Measurements from ENCODE around the gene ANO2. TPM values are rescaled to one million over a fixed set of nuclear protein-coding genes. Genes with fewer than 3 reads are reported as not detected.

Gene ANO2
- total RNA-seq, 1 donor from 2014 or later: 1.5 TPM

- Histone ChIP-seq H3K36me3 (ENCODE audit: control insufficient read depth, insufficient read depth, low read length) (no peaks in the 10 kb centered on the region), H3K4me3 (ENCODE audit: low read depth, low read length) (no peak overlapping the region), H3K27me3 (ENCODE audit: control insufficient read depth, insufficient read depth, low read length) (no peaks in the 10 kb centered on the region)
- no peak for TF ChIP-seq CTCF (IDR thresholded peaks at IDR 0.05; ENCODE audit: insufficient read depth, low read length, poor library complexity, severe bottlenecking)
- DNase-seq (ENCODE audit: low read depth): no peak
Measured at GRCh38 chr12:5736527-5736926, 208.5 kb downstream of the ANO2 start.

- H3K4me3 ChIP-seq (ENCODE audit: low read depth, low read length): no peak overlapping the region
- no peaks in the 10 kb centered on the region for H3K27me3 ChIP-seq (ENCODE audit: control insufficient read depth, insufficient read depth, low read length)
- no peak for TF ChIP-seq CTCF (IDR thresholded peaks at IDR 0.05; ENCODE audit: insufficient read depth, low read length, poor library complexity, severe bottlenecking)
- no peaks in the 10 kb centered on the region for H3K36me3 ChIP-seq (ENCODE audit: control insufficient read depth, insufficient read depth, low read length)
- DNase-seq (ENCODE audit: low read depth): no peak
Measured at GRCh38 chr12:5736016-5736415, 209.0 kb downstream of the ANO2 start.

GRCh38 chr12:5733916-5734315, 211.1 kb downstream of the ANO2 start:
- Histone ChIP-seq H3K36me3 (ENCODE audit: control insufficient read depth, insufficient read depth, low read length) (no peaks in the 10 kb centered on the region), H3K4me3 (ENCODE audit: low read depth, low read length) (no peak overlapping the region), H3K27me3 (ENCODE audit: control insufficient read depth, insufficient read depth, low read length) (no peaks in the 10 kb centered on the region)
- TF ChIP-seq CTCF (IDR thresholded peaks at IDR 0.05; ENCODE audit: insufficient read depth, low read length, poor library complexity, severe bottlenecking): no peak
- no peak for DNase-seq (ENCODE audit: low read depth)

- Histone ChIP-seq H3K27me3 (ENCODE audit: control insufficient read depth, insufficient read depth, low read length) (no peaks in the 10 kb centered on the region), H3K36me3 (ENCODE audit: control insufficient read depth, insufficient read depth, low read length) (no peaks in the 10 kb centered on the region), H3K4me3 (ENCODE audit: low read depth, low read length) (no peak overlapping the region)
- no peak for TF ChIP-seq CTCF (IDR thresholded peaks at IDR 0.05; ENCODE audit: insufficient read depth, low read length, poor library complexity, severe bottlenecking)
- DNase-seq (ENCODE audit: low read depth): no peak
Measured at GRCh38 chr12:5733136-5733755, 211.8 kb downstream of the ANO2 start.

- Histone ChIP-seq H3K36me3 (ENCODE audit: control insufficient read depth, insufficient read depth, low read length) (no peaks in the 10 kb centered on the region), H3K27me3 (ENCODE audit: control insufficient read depth, insufficient read depth, low read length) (no peaks in the 10 kb centered on the region), H3K4me3 (ENCODE audit: low read depth, low read length) (no peak overlapping the region)
- TF ChIP-seq CTCF (IDR thresholded peaks at IDR 0.05; ENCODE audit: insufficient read depth, low read length, poor library complexity, severe bottlenecking): no peak
- no peak for DNase-seq (ENCODE audit: low read depth)
Measured at GRCh38 chr12:5730962-5731361, 214.1 kb downstream of the ANO2 start.

- no peak for TF ChIP-seq CTCF (IDR thresholded peaks at IDR 0.05; ENCODE audit: insufficient read depth, low read length, poor library complexity, severe bottlenecking)
- no peaks in the 10 kb centered on the region for H3K36me3 ChIP-seq (ENCODE audit: control insufficient read depth, insufficient read depth, low read length)
- H3K4me3 ChIP-seq (ENCODE audit: low read depth, low read length): no peak overlapping the region
- H3K27me3 ChIP-seq (ENCODE audit: control insufficient read depth, insufficient read depth, low read length): no peaks in the 10 kb centered on the region
- no peak for DNase-seq (ENCODE audit: low read depth)
Measured at GRCh38 chr12:5723711-5724252, 221.3 kb downstream of the ANO2 start.
